Natural killer cell (primary cell): ENCODE data around the gene SPATA7. TPM values are rescaled to one million over a fixed set of nuclear protein-coding genes. Genes with fewer than 3 reads are reported as not detected.

Experiments used
- ATAC-seq, 3 donors: fragments of 150-1000 bp in 2 of 3; fragments of 200-7000 bp in 1 of 3; cut with Tn5 transposase; 1 replicate in 1 of 3; 2 replicates in 2 of 3; pipeline ENCODE4 v1.10.0; 2021; ENCODE audit warnings: mild to moderate bottlenecking in 2 of 3, moderate library complexity in 2 of 3
- DNase-seq, 2 donors: peaks; one replicate each; pipeline versions ENCODE4 v3.0.0 to v3.0.0-alpha.2; 2013 to 2021; ENCODE audit warnings: mixed read lengths in 1 of 2
- H3K27ac ChIP-seq: one replicate; pipeline ENCODE4 v1.5.1; 2013; ENCODE audit warnings: mild to moderate bottlenecking, low read length
- H3K27me3 ChIP-seq: one replicate; pipeline ENCODE4 v1.6.1; 2013; ENCODE audit warnings: low read length; ENCODE audit not compliant: control insufficient read depth, insufficient read depth
- H3K36me3 ChIP-seq: one replicate; pipeline ENCODE4 v1.6.1; 2013; ENCODE audit warnings: low read length; ENCODE audit not compliant: control insufficient read depth, insufficient read depth
- H3K4me1 ChIP-seq: one replicate; pipeline ENCODE4 v1.6.1; 2013; ENCODE audit warnings: low read length; ENCODE audit not compliant: control insufficient read depth, insufficient read depth
- H3K4me3 ChIP-seq: one replicate; pipeline ENCODE4 v1.5.1; 2013; ENCODE audit warnings: low read length
- H3K9me3 ChIP-seq: one replicate; pipeline ENCODE4 v1.6.1; 2013; ENCODE audit warnings: low read length; ENCODE audit not compliant: control insufficient read depth, insufficient read depth
- H3K27ac Mint-ChIP-seq, 2 donors: one replicate each; pipeline ENCODE4 v1.8.0; 2022; ENCODE audit warnings: mild to moderate bottlenecking in 2 of 2, mixed read lengths in 2 of 2, moderate library complexity in 1 of 2
- H3K27me3 Mint-ChIP-seq, 2 donors: one replicate each; pipeline ENCODE4 v1.8.0; 2022; ENCODE audit warnings: low read depth in 2 of 2, mixed read lengths in 2 of 2
- H3K36me3 Mint-ChIP-seq: one replicate; pipeline ENCODE4 v1.8.0; 2022; ENCODE audit warnings: mixed read lengths
- H3K4me1 Mint-ChIP-seq, 2 donors: one replicate each; pipeline ENCODE4 v1.8.0; 2022; ENCODE audit warnings: mixed read lengths in 2 of 2
- H3K4me3 Mint-ChIP-seq: one replicate; pipeline ENCODE4 v1.8.0; 2022; ENCODE audit warnings: mild to moderate bottlenecking, moderate library complexity, mixed read lengths
- H3K9me3 Mint-ChIP-seq, 2 donors: one replicate each; pipeline ENCODE4 v1.8.0; 2022; ENCODE audit warnings: mixed read lengths in 2 of 2
- WGBS: methylation state at CpG from one replicate; pipeline ENCODE4 v1.1.7; 2013; ENCODE audit warnings: missing lambda C conversion rate; ENCODE audit not compliant: insufficient coverage; 5-methylcytosine and 5-hydroxymethylcytosine counted together
- intact Hi-C: fragments of 100-400 bp; cut with micrococcal nuclease; formaldehyde crosslinking; loops from one replicate; pipeline ENCODE4 v1.14.2; 2022
- total RNA-seq, 4 donors: library from RNA; stranded (reverse); fragments of 120-200 nt in 1 of 4; gene quantifications; one replicate each; pipeline versions ENCODE4 v1.2.3 to v1.2.4, GENCODE V29; 2013 to 2022
- TF ChIP-seq, protein P1 (sequence below): fragments of 200-600 bp; IDR thresholded peaks from one replicate; pipeline ENCODE4 v1.8.0; 2022; ENCODE audit warnings: antibody characterized with exemption

The SPATA7 gene
- total RNA-seq, 3 donors from 2014 or later (not counting 1 experiment from before 2014, with no cell fraction given): 2.5 to 3.2 (median 2.8) TPM

DNA sequence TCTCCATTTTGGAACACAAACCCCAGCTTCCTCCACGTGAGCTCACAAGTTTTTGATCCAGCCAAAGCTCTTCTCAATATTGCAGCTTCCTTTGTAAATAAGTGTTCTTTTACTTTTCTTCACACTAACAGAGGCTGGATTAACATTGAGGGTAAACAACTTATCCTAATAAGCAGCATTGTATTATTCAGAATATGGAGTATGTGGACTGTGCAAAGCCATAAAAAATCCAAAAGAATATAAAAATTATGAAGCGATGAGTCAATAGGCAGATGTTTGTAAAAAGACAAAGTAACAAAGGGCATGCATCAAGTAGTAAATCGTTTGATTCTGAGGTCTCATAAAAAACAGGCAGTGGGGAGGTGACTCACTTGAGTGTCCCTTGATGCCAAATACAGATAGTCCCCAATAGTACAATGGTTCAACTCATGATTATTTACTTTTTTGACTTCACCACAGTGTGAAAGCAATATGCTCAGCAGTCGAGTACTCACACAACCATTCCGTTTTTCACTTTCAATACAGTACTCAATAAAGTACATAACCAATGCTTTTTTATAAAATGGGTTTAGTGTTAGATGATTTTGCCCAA lies 39.3 kb upstream of the SPATA7 start:
- 85% methylated on average over 4 of the region's 5 CpGs for WGBS
- Histone ChIP-seq H3K9me3 (no peaks in the 10 kb centered on the region), H3K27ac (no peak overlapping the region), H3K4me1 (no peaks in the 10 kb centered on the region), H3K36me3 (no peaks in the 10 kb centered on the region), H3K4me3 (no peak overlapping the region), H3K27me3 (no peaks in the 10 kb centered on the region)
- TF ChIP-seq, protein P1, sequence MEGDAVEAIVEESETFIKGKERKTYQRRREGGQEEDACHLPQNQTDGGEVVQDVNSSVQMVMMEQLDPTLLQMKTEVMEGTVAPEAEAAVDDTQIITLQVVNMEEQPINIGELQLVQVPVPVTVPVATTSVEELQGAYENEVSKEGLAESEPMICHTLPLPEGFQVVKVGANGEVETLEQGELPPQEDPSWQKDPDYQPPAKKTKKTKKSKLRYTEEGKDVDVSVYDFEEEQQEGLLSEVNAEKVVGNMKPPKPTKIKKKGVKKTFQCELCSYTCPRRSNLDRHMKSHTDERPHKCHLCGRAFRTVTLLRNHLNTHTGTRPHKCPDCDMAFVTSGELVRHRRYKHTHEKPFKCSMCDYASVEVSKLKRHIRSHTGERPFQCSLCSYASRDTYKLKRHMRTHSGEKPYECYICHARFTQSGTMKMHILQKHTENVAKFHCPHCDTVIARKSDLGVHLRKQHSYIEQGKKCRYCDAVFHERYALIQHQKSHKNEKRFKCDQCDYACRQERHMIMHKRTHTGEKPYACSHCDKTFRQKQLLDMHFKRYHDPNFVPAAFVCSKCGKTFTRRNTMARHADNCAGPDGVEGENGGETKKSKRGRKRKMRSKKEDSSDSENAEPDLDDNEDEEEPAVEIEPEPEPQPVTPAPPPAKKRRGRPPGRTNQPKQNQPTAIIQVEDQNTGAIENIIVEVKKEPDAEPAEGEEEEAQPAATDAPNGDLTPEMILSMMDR: no peak
- ATAC-seq (no peak), DNase-seq (no peak)
- Mint-ChIP-seq H3K27me3 (peaks cover 14 to 36% of the 10 kb centered on the region in 2 donors), H3K9me3 (no peaks in the 10 kb centered on the region), H3K27ac (no peak overlapping the region), H3K36me3 (no peaks in the 10 kb centered on the region), H3K4me3 (no peak overlapping the region), H3K4me1 (no peaks in the 10 kb centered on the region)
- intact Hi-C loops: no loop called here

DNA sequence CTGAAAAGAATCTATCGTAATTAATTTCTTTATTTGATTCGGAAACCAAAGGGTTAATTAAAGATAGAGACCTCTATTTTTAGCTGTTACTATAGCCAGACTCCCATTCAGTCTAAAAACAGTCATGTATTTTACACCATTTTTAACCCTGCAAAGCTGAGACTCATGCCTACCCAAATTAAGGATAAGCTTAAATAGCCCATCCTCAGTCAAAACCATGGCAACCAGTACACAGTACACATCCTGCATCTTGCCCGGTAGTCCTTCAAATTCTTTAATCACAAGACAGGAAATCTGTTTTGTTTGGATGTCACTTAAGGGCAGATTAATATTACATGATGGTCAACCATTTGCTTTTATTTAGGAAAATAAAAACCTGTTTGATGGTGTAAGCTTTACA lies 36.9 kb upstream of the SPATA7 start:
- H3K36me3 Mint-ChIP-seq: no peaks in the 10 kb centered on the region
- TF ChIP-seq, protein P1: no peak
- no peaks in the 10 kb centered on the region for H3K36me3 ChIP-seq
- no peak overlapping the region for H3K4me3 Mint-ChIP-seq
- H3K27ac Mint-ChIP-seq: no peak overlapping the region
- intact Hi-C loops: no loop called here
- H3K27ac ChIP-seq: no peak overlapping the region
- H3K9me3 ChIP-seq: no peaks in the 10 kb centered on the region
- 67% methylated on average over 3 of the region's 3 CpGs for WGBS
- H3K27me3 Mint-ChIP-seq: peaks cover 4 to 24% of the 10 kb centered on the region in 2 donors
- H3K4me3 ChIP-seq: no peak overlapping the region
- H3K27me3 ChIP-seq: no peaks in the 10 kb centered on the region
- no peaks in the 10 kb centered on the region for H3K4me1 Mint-ChIP-seq
- no peaks in the 10 kb centered on the region for H3K9me3 Mint-ChIP-seq
- H3K4me1 ChIP-seq: no peaks in the 10 kb centered on the region
- ATAC-seq: no peak
- DNase-seq: no peak

DNA sequence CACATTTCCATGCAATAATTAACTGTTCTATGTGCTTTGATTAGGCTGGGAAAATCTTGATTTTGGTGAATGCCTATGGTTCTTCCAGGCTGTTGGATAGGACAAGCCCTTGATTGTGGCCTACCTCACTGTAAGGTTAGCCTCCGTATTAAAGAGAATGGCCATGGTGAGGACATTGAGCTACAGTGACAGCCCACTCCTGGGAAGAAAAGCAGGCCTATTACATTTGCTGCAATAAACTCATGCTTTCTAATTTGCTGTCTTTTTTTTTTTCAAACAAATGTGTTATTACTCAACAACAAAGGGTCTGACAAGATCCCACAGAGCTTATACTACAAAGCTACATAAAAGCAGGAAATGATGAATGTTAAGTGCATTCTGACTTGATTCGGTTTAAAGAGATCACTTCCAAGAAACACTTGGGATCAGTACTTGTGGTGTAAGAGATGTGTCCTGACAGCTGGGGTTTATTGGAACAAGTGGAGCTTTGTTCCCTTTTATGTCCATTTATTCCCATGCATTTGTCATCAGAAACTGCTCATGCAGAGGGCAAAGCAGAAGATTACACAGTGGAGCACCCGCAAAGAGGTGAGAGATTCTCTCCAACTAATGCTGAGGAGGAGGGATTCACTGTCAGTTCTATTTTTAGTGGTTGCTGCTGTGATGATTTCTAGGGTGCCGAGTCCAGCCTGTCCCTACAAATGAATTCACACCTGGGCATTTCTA lies 33.3 kb upstream of the SPATA7 start:
- no peaks in the 10 kb centered on the region for H3K27me3 ChIP-seq
- H3K27ac ChIP-seq: no peak overlapping the region
- intact Hi-C loops: no loop called here
- H3K4me3 ChIP-seq: no peak overlapping the region
- TF ChIP-seq, protein P1: no peak
- H3K4me1 ChIP-seq: no peaks in the 10 kb centered on the region
- Mint-ChIP-seq H3K36me3 (no peaks in the 10 kb centered on the region), H3K27me3 (peaks cover 4 to 6% of the 10 kb centered on the region in 2 donors), H3K4me1 (no peaks in the 10 kb centered on the region), H3K4me3 (no peak overlapping the region), H3K9me3 (no peaks in the 10 kb centered on the region), H3K27ac (no peak overlapping the region)
- DNase-seq (no peak), ATAC-seq (no peak)
- no peaks in the 10 kb centered on the region for H3K9me3 ChIP-seq
- 87% methylated on average over 3 of the region's 4 CpGs for WGBS
- no peaks in the 10 kb centered on the region for H3K36me3 ChIP-seq
